ENCODE data around the gene SLC16A2.

Gene SLC16A2

DNA sequence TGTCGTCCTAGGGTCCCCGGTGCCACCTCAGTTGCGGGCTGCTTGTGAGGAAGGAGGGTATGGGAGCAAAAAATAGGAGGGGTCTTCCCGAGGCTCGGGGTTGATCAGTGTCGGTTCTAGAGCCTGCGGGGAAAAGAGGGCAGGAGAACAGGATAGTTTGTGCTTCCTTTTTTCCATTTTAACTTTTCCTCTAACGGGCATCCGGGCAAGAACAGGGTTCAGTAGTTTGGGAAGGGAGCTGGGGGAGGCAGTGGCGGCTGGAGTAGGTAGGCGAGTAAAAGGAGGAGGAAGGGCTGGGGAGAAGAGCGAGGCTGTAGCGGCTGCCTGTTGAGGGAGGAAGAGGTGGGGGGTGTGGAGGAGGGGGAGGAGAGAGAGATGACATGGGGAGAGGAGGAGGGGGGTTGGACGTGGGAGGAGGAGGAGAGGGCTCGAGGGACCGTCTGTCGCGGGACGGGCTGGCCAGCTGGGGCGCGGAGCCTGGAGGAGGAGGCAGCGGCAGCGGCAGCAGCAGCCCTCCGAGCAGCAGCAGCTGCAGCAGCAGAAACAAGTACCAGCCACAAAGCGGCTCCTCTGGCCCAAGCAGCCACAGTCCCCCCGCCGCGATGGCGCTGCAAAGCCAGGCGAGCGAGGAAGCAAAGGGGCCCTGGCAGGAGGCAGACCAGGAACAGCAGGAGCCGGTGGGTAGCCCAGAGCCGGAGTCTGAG, at the start of gene SLC16A2:
SLC16A2 (plus strand) TSS at position 458 of the 704 bp plus-strand sequence; CDS start at position 603, 145 bp downstream.
- peaks cover 7% of the 10 kb centered on the region for H3K27me3 ChIP-seq (ENCODE audit: insufficient read depth, insufficient read length)
- no peak for TF ChIP-seq YY1 (IDR thresholded peaks at IDR 0.05; ENCODE audit: insufficient read depth, insufficient read length)
- TF ChIP-seq SUZ12 (IDR thresholded peaks at IDR 0.05; ENCODE audit: extremely low read depth, insufficient read depth, insufficient read length): no peak
- TF ChIP-seq ZNF274 (IDR thresholded peaks at IDR 0.05; ENCODE audit: low read depth, low read length): no peak
- no peaks in the 10 kb centered on the region for H3K36me3 ChIP-seq (ENCODE audit: insufficient read depth, insufficient read length, low read length)
- peak; percentile 55 for DNase-seq (ENCODE audit: low read depth, low spot score)
- H3K9me3 ChIP-seq (ENCODE audit: insufficient read depth, low read length): no peaks in the 10 kb centered on the region
- H3K4me3 ChIP-seq (ENCODE audit: insufficient read length, low read depth): peak within 1 kb of the TSS; percentile 72
- peak within 1 kb of the TSS; percentile 85 for H3K9ac ChIP-seq (ENCODE audit: insufficient read length, low read depth)
- H3K4me1 ChIP-seq (ENCODE audit: insufficient read depth, insufficient read length): peaks cover 9% of the 10 kb centered on the region

- TF ChIP-seq ZNF274 (IDR thresholded peaks at IDR 0.05; ENCODE audit: low read depth, low read length) (no peak), SUZ12 (IDR thresholded peaks at IDR 0.05; ENCODE audit: extremely low read depth, insufficient read depth, insufficient read length) (no peak), YY1 (IDR thresholded peaks at IDR 0.05; ENCODE audit: insufficient read depth, insufficient read length) (no peak)
- Histone ChIP-seq H3K9ac (ENCODE audit: insufficient read length, low read depth) (no peak overlapping the region), H3K4me1 (ENCODE audit: insufficient read depth, insufficient read length) (no peaks in the 10 kb centered on the region), H3K4me3 (ENCODE audit: insufficient read length, low read depth) (no peak overlapping the region), H3K27me3 (ENCODE audit: insufficient read depth, insufficient read length) (no peaks in the 10 kb centered on the region), H3K36me3 (ENCODE audit: insufficient read depth, insufficient read length, low read length) (no peaks in the 10 kb centered on the region), H3K9me3 (ENCODE audit: insufficient read depth, low read length) (no peaks in the 10 kb centered on the region)
- DNase-seq (ENCODE audit: low read depth, low spot score): no peak
Measured at GRCh38 chrX:74372272-74372671, 49.0 kb upstream of the SLC16A2 start.

- TF ChIP-seq YY1 (IDR thresholded peaks at IDR 0.05; ENCODE audit: insufficient read depth, insufficient read length) (no peak), SUZ12 (IDR thresholded peaks at IDR 0.05; ENCODE audit: extremely low read depth, insufficient read depth, insufficient read length) (no peak), ZNF274 (IDR thresholded peaks at IDR 0.05; ENCODE audit: low read depth, low read length) (no peak)
- no peaks in the 10 kb centered on the region for H3K4me1 ChIP-seq (ENCODE audit: insufficient read depth, insufficient read length)
- no peaks in the 10 kb centered on the region for H3K9me3 ChIP-seq (ENCODE audit: insufficient read depth, low read length)
- no peaks in the 10 kb centered on the region for H3K27me3 ChIP-seq (ENCODE audit: insufficient read depth, insufficient read length)
- H3K9ac ChIP-seq (ENCODE audit: insufficient read length, low read depth): no peak overlapping the region
- no peaks in the 10 kb centered on the region for H3K36me3 ChIP-seq (ENCODE audit: insufficient read depth, insufficient read length, low read length)
- DNase-seq (ENCODE audit: low read depth, low spot score): no peak
- no peak overlapping the region for H3K4me3 ChIP-seq (ENCODE audit: insufficient read length, low read depth)
Measured at GRCh38 chrX:74377282-74377681, 44.0 kb upstream of the SLC16A2 start.

DNA sequence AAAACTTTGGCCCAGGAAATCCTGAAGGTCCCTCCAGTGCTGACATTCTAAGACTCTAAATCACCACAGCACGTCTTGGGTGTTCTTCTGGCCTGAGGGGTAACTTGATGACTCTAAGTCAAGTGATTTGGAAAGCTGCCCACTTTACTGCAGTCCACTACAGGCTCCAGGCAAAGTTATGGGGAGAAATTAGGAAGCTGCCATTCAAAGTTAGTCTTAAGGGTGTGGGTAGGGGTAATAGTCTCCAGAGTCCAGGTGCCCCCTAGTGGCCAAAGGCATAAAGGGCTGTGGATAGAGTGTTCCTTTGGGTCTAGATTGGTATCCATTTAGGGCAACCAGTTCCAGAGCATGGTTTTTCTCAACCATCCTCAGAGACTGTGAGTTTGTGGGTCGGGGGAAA, 38.7 kb upstream of the SLC16A2 start:
- Histone ChIP-seq H3K9me3 (ENCODE audit: insufficient read depth, low read length) (peaks cover 4% of the 10 kb centered on the region; the same call in 1 of the 2 replicates), H3K9ac (ENCODE audit: insufficient read length, low read depth) (no peak overlapping the region), H3K27me3 (ENCODE audit: insufficient read depth, insufficient read length) (no peaks in the 10 kb centered on the region), H3K4me3 (ENCODE audit: insufficient read length, low read depth) (no peak overlapping the region), H3K4me1 (ENCODE audit: insufficient read depth, insufficient read length) (peaks cover 2% of the 10 kb centered on the region), H3K36me3 (ENCODE audit: insufficient read depth, insufficient read length, low read length) (no peaks in the 10 kb centered on the region)
- no peak for TF ChIP-seq YY1 (IDR thresholded peaks at IDR 0.05; ENCODE audit: insufficient read depth, insufficient read length)
- TF ChIP-seq SUZ12 (IDR thresholded peaks at IDR 0.05; ENCODE audit: extremely low read depth, insufficient read depth, insufficient read length): no peak
- no peak for TF ChIP-seq ZNF274 (IDR thresholded peaks at IDR 0.05; ENCODE audit: low read depth, low read length)
- peak; percentile 50 for DNase-seq (ENCODE audit: low read depth, low spot score)

- H3K9me3 ChIP-seq (ENCODE audit: insufficient read depth, low read length): peaks cover 4% of the 10 kb centered on the region; the same call in 1 of the 2 replicates
- TF ChIP-seq YY1 (IDR thresholded peaks at IDR 0.05; ENCODE audit: insufficient read depth, insufficient read length): no peak
- TF ChIP-seq ZNF274 (IDR thresholded peaks at IDR 0.05; ENCODE audit: low read depth, low read length): no peak
- no peak for TF ChIP-seq SUZ12 (IDR thresholded peaks at IDR 0.05; ENCODE audit: extremely low read depth, insufficient read depth, insufficient read length)
- no peak overlapping the region for H3K9ac ChIP-seq (ENCODE audit: insufficient read length, low read depth)
- peaks cover 2% of the 10 kb centered on the region for H3K4me1 ChIP-seq (ENCODE audit: insufficient read depth, insufficient read length)
- no peak overlapping the region for H3K4me3 ChIP-seq (ENCODE audit: insufficient read length, low read depth)
- H3K27me3 ChIP-seq (ENCODE audit: insufficient read depth, insufficient read length): no peaks in the 10 kb centered on the region
- DNase-seq (ENCODE audit: low read depth, low spot score): peak; percentile 57
- no peaks in the 10 kb centered on the region for H3K36me3 ChIP-seq (ENCODE audit: insufficient read depth, insufficient read length, low read length)
Measured at GRCh38 chrX:74383611-74384010, 37.7 kb upstream of the SLC16A2 start.

- H3K27me3 ChIP-seq (ENCODE audit: insufficient read depth, insufficient read length): no peaks in the 10 kb centered on the region
- H3K4me1 ChIP-seq (ENCODE audit: insufficient read depth, insufficient read length): no peaks in the 10 kb centered on the region
- no peak overlapping the region for H3K9ac ChIP-seq (ENCODE audit: insufficient read length, low read depth)
- H3K9me3 ChIP-seq (ENCODE audit: insufficient read depth, low read length): peaks cover 4% of the 10 kb centered on the region; the same call in 1 of the 2 replicates
- DNase-seq (ENCODE audit: low read depth, low spot score): no peak
- no peak overlapping the region for H3K4me3 ChIP-seq (ENCODE audit: insufficient read length, low read depth)
- H3K36me3 ChIP-seq (ENCODE audit: insufficient read depth, insufficient read length, low read length): no peaks in the 10 kb centered on the region
- TF ChIP-seq ZNF274 (IDR thresholded peaks at IDR 0.05; ENCODE audit: low read depth, low read length): no peak
- TF ChIP-seq YY1 (IDR thresholded peaks at IDR 0.05; ENCODE audit: insufficient read depth, insufficient read length): no peak
- no peak for TF ChIP-seq SUZ12 (IDR thresholded peaks at IDR 0.05; ENCODE audit: extremely low read depth, insufficient read depth, insufficient read length)
Measured at GRCh38 chrX:74389016-74389722, 32.1 kb upstream of the SLC16A2 start.

DNA sequence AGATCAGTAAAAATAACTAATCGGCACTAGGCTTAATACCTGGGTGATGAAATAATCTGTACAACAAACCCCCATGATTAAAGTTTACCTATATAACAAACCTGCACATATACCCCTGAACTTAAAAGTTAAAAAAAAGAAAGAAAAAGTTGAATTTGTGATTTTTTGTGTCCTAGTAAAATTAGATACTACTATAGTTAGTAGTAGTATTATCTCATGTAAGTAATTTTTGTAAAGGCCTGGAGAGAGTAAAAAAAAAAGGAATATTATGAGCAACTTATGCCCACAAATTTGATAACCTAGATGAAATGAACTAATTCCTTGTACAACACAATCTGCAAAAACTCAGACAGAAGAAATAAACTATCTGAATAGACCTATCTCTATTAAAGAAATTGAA, 25.7 kb upstream of the SLC16A2 start:
- Histone ChIP-seq H3K27me3 (ENCODE audit: insufficient read depth, insufficient read length) (no peaks in the 10 kb centered on the region), H3K4me1 (ENCODE audit: insufficient read depth, insufficient read length) (no peaks in the 10 kb centered on the region), H3K9ac (ENCODE audit: insufficient read length, low read depth) (no peak overlapping the region), H3K4me3 (ENCODE audit: insufficient read length, low read depth) (no peak overlapping the region), H3K9me3 (ENCODE audit: insufficient read depth, low read length) (no peaks in the 10 kb centered on the region), H3K36me3 (ENCODE audit: insufficient read depth, insufficient read length, low read length) (no peaks in the 10 kb centered on the region)
- DNase-seq (ENCODE audit: low read depth, low spot score): no peak
- no peak for TF ChIP-seq YY1 (IDR thresholded peaks at IDR 0.05; ENCODE audit: insufficient read depth, insufficient read length)
- TF ChIP-seq ZNF274 (IDR thresholded peaks at IDR 0.05; ENCODE audit: low read depth, low read length): no peak
- no peak for TF ChIP-seq SUZ12 (IDR thresholded peaks at IDR 0.05; ENCODE audit: extremely low read depth, insufficient read depth, insufficient read length)
